ENCODE measurements around the gene KRTAP12-2. TPM values are rescaled to one million over a fixed set of nuclear protein-coding genes. Genes with fewer than 3 reads are reported as not detected.
A peak's percentile ranks its signal among the peaks of the same experiment; 100 is the strongest.

KRTAP12-2 gene
- total RNA-seq, 1 experiment from 2014 or later, result not detected

GRCh38 chr21:44654576-44655175, 12.1 kb downstream of the KRTAP12-2 start, which contains the start of gene KRTAP12-4:
Gene KRTAP12-4 (minus strand): TSS chr21:44654659. CDS start chr21:44654614, 45 bp downstream.
- H3K36me3 Mint-ChIP-seq (ENCODE audit: insufficient read depth, unreplicated experiment), result no peaks in the 10 kb centered on the region
- H3K4me1 Mint-ChIP-seq (ENCODE audit: low read depth, unreplicated experiment), result no peaks in the 10 kb centered on the region
- Histone ChIP-seq H3K4me1 (no peaks in the 10 kb centered on the region), H3K4me3 (ENCODE audit: low read depth, low read length) (no peak within 1 kb of the TSS), H3K36me3 (ENCODE audit: control insufficient read depth, insufficient read depth, low read length) (no peaks in the 10 kb centered on the region), H3K27me3 (replicated peaks; ENCODE audit: control insufficient read depth, insufficient read depth, low read length) (no peaks in the 10 kb centered on the region), H3K9me3 (no peaks in the 10 kb centered on the region)
- TF ChIP-seq CTCF (IDR thresholded peaks at IDR 0.05; ENCODE audit: insufficient read depth in 1 of 2, low read depth in 1 of 2, low read length in 1 of 2, severe bottlenecking in 1 of 2, unreplicated experiment in 1 of 2), result no peak
- DNase-seq, result no peak
- H3K9me3 Mint-ChIP-seq (ENCODE audit: unreplicated experiment), result no peaks in the 10 kb centered on the region
- POLR2A ChIA-PET, result no interaction called here
- BruUV-seq (replicated peaks), result no TSS peak
- peaks cover 3% of the 10 kb centered on the region for H3K27me3 Mint-ChIP-seq (ENCODE audit: insufficient read depth, unreplicated experiment)
- CTCF ChIA-PET, result no interaction called here
- no peak within 1 kb of the TSS for H3K27ac Mint-ChIP-seq (ENCODE audit: unreplicated experiment)
- H3K4me3 Mint-ChIP-seq (ENCODE audit: unreplicated experiment), result no peak within 1 kb of the TSS
- intact Hi-C loops (cut with micrococcal nuclease; ENCODE audit: unreplicated experiment), result no loop called here

- Mint-ChIP-seq H3K4me1 (ENCODE audit: low read depth, unreplicated experiment) (no peaks in the 10 kb centered on the region), H3K27me3 (ENCODE audit: insufficient read depth, unreplicated experiment) (peaks cover 3% of the 10 kb centered on the region), H3K36me3 (ENCODE audit: insufficient read depth, unreplicated experiment) (no peaks in the 10 kb centered on the region), H3K27ac (ENCODE audit: unreplicated experiment) (no peak overlapping the region), H3K4me3 (ENCODE audit: unreplicated experiment) (no peak overlapping the region), H3K9me3 (ENCODE audit: unreplicated experiment) (no peaks in the 10 kb centered on the region)
- CTCF ChIA-PET, result interaction anchor here (0.8 kb wide), 1 partner anchor 144 kb away, joined by 3 read pairs; no protein-coding TSS in a partner anchor
- no peak for TF ChIP-seq CTCF (IDR thresholded peaks at IDR 0.05; ENCODE audit: insufficient read depth in 1 of 2, low read depth in 1 of 2, low read length in 1 of 2, severe bottlenecking in 1 of 2, unreplicated experiment in 1 of 2)
- POLR2A ChIA-PET, result no interaction called here
- no peak for DNase-seq
- intact Hi-C loops (cut with micrococcal nuclease; ENCODE audit: unreplicated experiment), result no loop called here
- no peaks in the 10 kb centered on the region for H3K9me3 ChIP-seq
- BruUV-seq (replicated peaks), result no TSS peak
- H3K4me3 ChIP-seq (ENCODE audit: low read depth, low read length), result no peak overlapping the region
- H3K4me1 ChIP-seq, result no peaks in the 10 kb centered on the region
- no peaks in the 10 kb centered on the region for H3K36me3 ChIP-seq (ENCODE audit: control insufficient read depth, insufficient read depth, low read length)
- H3K27me3 ChIP-seq (replicated peaks; ENCODE audit: control insufficient read depth, insufficient read depth, low read length), result no peaks in the 10 kb centered on the region
Observed at GRCh38 chr21:44653656-44654575, 12.8 kb downstream of the KRTAP12-2 start.

- no peak for TF ChIP-seq CTCF (IDR thresholded peaks at IDR 0.05; ENCODE audit: insufficient read depth in 1 of 2, low read depth in 1 of 2, low read length in 1 of 2, severe bottlenecking in 1 of 2, unreplicated experiment in 1 of 2)
- no peaks in the 10 kb centered on the region for H3K9me3 Mint-ChIP-seq (ENCODE audit: unreplicated experiment)
- BruUV-seq (replicated peaks), result no TSS peak
- Histone ChIP-seq H3K4me3 (ENCODE audit: low read depth, low read length) (no peak overlapping the region), H3K9me3 (no peaks in the 10 kb centered on the region), H3K4me1 (no peaks in the 10 kb centered on the region), H3K27me3 (replicated peaks; ENCODE audit: control insufficient read depth, insufficient read depth, low read length) (no peaks in the 10 kb centered on the region), H3K36me3 (ENCODE audit: control insufficient read depth, insufficient read depth, low read length) (no peaks in the 10 kb centered on the region)
- intact Hi-C loops (cut with micrococcal nuclease; ENCODE audit: unreplicated experiment), result no loop called here
- H3K4me1 Mint-ChIP-seq (ENCODE audit: low read depth, unreplicated experiment), result no peaks in the 10 kb centered on the region
- H3K27me3 Mint-ChIP-seq (ENCODE audit: insufficient read depth, unreplicated experiment), result no peaks in the 10 kb centered on the region
- no peak overlapping the region for H3K27ac Mint-ChIP-seq (ENCODE audit: unreplicated experiment)
- peak in 1 of 2 experiments; percentile 5 for DNase-seq
- ChIA-PET POLR2A (no interaction called here), CTCF (interaction anchor here (0.8 kb wide), 1 partner anchor 143 kb away, joined by 3 read pairs; no protein-coding TSS in a partner anchor)
- no peaks in the 10 kb centered on the region for H3K36me3 Mint-ChIP-seq (ENCODE audit: insufficient read depth, unreplicated experiment)
- no peak overlapping the region for H3K4me3 Mint-ChIP-seq (ENCODE audit: unreplicated experiment)
Observed at GRCh38 chr21:44653123-44653522, 13.6 kb downstream of the KRTAP12-2 start.

All from Caco-2 (cell line).